Pons (tissue), 1 donor: ENCODE results near the gene MAGEA2.
"Not testable (repeated sequence)": the region's sequence is repeated elsewhere in the genome, so short reads cannot be mapped to it uniquely, and the experiment has no call there.

Source experiments
- DNase-seq: peaks from one replicate; pipeline ENCODE4 v3.0.0-alpha.2; 2016; ENCODE audit warnings: low spot score

Gene MAGEA2

GRCh38 chrX:152709173-152709572 lies 44.5 kb downstream of the MAGEA2 start, which contains the start of gene CSAG2:
TSS of gene CSAG2 (minus strand) at chrX:152709273. CDS start at chrX:152709112, 161 bp downstream.
- not testable (repeated sequence) for DNase-seq

GRCh38 chrX:152706500-152706899 lies 47.1 kb downstream of the MAGEA2 start:
- DNase-seq: not testable (repeated sequence)

- DNase-seq: not testable (repeated sequence)
These were observed 53.3 kb downstream of the MAGEA2 start for GRCh38 chrX:152700390-152700789.
